AG10803 (cell line): ENCODE measurements around the gene CLCN6.

ENCODE experiments used
- DNase-seq: peaks from one replicate; pipeline ENCODE4 v3.0.0; 2010; ENCODE audit warnings: low read depth
- H3K4me3 ChIP-seq: 2 replicates; pipeline ENCODE4 v1.5.1; 2011; ENCODE audit warnings: mild to moderate bottlenecking, low read length, control low read depth
- TF ChIP-seq, protein P1 (sequence below): conservative IDR thresholded peaks from 2 replicates; pipeline ENCODE4 v1.5.1; 2011; ENCODE audit warnings: mild to moderate bottlenecking, low read length, control low read depth, inconsistent platforms

The CLCN6 gene

DNA sequence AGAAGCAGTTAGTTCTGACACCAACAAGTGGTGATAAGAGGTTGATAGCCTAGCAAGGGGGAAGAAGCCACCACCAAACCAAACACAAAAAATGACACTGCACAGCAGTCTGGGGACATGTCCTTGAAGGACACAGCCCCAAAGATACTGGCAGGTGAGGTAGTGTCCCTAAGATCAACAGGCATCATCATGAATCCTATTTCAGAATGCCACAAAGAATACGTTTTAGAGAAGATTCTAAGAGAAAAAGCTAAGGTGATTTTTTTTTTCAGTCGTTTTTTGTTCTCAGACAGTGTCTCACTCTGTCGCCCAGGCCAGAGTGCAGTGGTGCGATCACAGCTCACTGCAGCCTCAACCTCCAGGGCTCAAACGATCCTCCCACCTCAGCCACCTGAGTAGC is 19.8 kb upstream of the CLCN6 start:
- H3K4me3 ChIP-seq: no peak overlapping the region
- TF ChIP-seq, protein P1, sequence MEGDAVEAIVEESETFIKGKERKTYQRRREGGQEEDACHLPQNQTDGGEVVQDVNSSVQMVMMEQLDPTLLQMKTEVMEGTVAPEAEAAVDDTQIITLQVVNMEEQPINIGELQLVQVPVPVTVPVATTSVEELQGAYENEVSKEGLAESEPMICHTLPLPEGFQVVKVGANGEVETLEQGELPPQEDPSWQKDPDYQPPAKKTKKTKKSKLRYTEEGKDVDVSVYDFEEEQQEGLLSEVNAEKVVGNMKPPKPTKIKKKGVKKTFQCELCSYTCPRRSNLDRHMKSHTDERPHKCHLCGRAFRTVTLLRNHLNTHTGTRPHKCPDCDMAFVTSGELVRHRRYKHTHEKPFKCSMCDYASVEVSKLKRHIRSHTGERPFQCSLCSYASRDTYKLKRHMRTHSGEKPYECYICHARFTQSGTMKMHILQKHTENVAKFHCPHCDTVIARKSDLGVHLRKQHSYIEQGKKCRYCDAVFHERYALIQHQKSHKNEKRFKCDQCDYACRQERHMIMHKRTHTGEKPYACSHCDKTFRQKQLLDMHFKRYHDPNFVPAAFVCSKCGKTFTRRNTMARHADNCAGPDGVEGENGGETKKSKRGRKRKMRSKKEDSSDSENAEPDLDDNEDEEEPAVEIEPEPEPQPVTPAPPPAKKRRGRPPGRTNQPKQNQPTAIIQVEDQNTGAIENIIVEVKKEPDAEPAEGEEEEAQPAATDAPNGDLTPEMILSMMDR: no peak
- no peak for DNase-seq

DNA sequence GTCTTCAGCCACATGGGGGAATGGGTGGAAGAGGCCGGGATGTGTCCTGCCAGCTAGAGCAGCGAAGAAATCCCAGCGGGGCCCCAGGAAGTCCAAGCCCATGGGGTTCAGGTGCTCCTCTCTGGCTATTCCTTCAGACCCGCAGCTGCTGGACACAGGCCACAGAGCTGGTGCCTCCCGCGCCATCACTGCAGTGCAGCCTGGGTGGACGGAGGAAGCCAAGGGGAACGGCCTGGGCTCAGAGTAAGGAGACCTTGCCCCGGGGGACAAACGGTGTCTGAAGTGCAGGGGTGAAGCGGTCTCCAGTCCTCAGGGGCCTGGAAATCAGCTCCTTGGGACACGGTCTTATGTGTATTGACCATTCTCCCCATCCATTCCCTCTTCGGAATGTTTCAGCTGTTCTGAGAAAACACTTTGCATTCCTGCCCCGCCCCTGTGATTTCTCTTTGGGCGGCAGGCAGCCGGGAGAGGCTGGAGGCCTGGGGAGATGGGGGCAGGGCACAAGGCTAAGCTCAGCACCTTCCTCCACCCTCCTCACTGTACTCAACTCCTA is 18.7 kb upstream of the CLCN6 start:
- DNase-seq: peak; percentile 75
- peak overlapping the region; percentile 17; the same call in 1 of the 2 replicates for H3K4me3 ChIP-seq
- TF ChIP-seq, protein P1: no peak

DNA sequence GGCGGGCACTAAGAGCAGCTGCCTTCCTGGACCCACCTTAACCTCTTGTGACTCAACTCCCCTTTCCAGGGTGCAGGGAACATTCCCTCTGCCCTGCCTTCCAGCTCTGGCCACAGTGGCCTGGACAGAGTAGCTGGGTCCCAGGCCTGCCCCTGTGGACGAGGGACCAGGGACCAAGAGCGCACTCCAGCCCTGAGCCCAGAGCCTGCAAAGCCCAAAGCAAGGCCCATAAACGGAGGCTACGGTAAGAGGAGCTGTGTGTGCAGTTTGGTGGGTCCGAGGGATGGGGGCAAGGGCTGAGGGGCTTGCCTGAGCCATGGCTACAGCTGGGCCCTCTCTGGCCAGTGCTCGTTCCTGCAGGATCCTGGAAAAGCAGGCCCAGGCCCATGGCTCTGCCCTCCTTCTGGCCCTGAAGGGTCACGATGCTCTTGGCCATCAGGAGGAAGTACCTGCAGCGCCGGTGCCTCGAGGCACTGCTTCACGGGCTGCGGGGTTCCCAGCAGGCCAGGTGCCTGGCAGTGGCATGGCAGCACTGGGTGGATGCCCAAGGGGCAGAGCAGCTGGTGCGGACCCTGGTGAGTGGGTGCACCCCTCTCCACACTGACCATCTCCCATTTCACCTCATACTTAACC is 18.1 kb upstream of the CLCN6 start:
- no peak for DNase-seq
- no peak overlapping the region for H3K4me3 ChIP-seq
- TF ChIP-seq, protein P1: no peak

DNA sequence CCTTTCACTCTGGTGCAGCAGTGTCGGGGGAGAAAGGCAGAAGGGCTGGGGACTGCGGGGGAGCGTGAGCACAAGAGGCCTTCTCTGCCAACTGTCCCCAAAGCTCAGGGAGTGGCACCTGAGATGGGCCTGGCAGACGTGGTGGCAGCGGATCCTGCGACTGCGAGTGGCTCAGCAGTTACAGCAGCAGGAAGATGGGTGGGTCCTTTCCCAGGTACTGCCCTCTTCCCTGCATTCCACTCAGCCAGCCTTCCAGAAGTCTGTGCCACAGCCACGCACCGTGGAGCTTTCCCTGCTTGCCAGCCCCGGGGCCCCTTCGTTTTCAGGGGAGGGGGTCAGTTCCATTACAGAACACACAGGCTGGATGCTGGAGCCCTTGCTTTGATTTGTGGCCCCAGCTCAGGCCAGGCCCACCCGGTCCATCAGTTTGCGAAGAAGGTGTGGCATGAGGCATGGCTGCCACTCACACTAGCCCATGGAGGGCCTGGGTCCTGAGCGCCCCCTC is 17.4 kb upstream of the CLCN6 start:
- TF ChIP-seq, protein P1: no peak
- no peak for DNase-seq
- H3K4me3 ChIP-seq: no peak overlapping the region

DNA sequence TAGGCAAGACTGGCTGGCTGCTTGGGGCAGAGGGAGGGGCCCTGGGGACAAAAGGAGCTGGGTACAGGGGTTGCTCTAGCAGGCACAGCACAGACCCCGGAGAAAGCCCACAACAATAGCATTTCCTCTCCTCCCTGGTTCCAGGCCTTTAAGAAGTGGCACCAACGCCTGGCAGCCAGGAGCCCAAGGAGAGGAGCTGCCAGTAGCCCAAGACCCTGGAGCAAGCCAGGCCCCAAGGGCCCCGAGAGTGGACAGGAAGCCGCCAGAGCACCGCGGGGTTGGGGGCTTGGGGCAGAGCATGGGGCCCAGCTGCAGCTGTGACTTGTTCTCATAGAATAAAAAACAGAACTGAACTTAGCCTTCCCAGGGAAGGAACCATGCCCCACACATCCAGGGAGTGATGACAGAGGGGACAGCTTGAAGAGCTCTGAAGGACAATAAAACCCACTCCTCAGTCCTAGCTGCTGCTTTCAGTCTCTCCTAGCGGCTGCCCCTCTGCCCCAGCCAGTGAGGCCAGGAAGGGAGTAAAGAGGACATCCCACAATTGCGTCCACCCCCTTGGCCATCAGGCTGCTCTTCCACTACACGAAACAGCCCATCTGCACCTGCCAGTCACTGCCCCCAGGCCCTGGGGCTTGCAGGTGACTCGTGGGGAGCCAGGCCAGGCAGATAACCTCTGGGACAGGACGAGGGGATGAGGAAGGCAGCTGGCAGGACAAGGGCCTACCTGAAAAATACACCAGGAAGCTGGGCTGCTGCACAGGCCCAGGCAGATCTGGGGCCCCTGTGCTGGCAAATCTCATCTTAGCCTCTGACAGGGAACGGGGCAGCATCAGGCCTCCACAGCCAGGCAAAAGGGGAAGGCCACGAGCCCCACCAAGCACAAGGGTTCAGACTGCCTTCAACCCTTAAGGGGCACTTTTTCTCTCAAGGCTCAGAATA is 16.6 kb upstream of the CLCN6 start:
- TF ChIP-seq, protein P1: no peak
- DNase-seq: no peak
- no peak overlapping the region for H3K4me3 ChIP-seq

DNA sequence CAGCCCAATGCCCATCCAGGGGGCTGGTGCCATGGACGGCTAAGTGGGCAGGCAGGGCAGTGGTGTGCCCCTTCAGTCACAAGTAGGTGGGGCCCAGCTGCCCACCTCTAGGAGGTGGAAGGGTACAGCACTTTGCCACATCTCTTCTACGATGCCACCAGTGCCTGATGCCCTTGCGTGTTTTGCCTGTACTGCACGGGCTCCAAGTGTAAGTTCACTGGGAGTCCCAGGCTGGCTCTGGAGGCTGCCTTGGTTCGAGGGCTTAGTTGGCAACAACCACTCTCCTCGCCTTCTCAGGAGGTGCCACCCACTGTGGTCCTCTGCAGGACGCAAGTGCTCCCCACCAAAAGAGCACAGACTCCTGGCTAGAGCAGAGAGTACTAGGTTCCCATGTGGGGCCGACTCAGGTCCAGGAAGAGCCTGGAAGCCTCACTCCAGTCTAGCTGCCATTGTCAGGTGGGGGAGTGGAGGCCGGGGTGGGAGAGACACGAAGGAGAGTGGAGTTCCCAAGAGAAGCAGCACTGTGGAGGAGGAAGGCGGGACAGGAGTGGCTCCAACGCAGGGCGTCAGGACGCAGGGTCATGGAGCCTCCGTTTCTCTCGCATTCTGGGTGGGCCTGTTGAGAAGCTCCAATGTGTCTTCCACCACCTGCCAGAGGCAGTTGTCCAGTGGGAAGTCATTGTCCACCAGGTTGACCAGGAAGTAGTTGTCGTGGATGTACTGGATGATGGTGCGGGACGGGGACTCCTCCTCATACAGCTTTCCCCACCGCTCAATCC is 15.7 kb upstream of the CLCN6 start:
- H3K4me3 ChIP-seq: no peak overlapping the region
- TF ChIP-seq, protein P1: no peak
- no peak for DNase-seq
